HG03039 (cell line): Measurements from ENCODE around the gene IFFO2.

Source experiments
- ATAC-seq: cut with Tn5 transposase; IDR thresholded peaks from one replicate; pipeline ENCODE4 v1.9.1; 2021; ENCODE audit warnings: mild to moderate bottlenecking, moderate library complexity; ENCODE audit not compliant: unreplicated experiment

The IFFO2 gene

DNA sequence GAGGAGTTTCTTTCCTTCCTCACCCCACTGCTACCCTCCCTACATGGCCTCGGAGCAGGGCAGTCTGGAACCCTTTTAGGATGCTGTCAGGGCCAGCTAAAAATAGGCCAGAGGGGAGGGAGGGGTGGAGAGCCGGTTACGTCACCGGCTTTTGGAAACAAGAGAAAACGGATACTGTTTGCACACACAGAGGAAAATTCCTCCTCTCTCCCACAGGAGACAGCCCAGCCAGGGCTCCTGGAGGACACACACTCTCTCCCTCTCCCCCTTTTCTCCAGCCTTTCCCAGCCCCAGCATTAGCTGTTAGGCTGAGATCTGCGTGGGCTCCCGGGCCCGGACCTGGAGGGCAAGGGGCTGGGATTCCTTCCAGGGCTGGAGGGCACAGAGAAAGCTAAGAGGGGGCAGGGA is 34.2 kb downstream of the IFFO2 start:
- no peak for ATAC-seq

DNA sequence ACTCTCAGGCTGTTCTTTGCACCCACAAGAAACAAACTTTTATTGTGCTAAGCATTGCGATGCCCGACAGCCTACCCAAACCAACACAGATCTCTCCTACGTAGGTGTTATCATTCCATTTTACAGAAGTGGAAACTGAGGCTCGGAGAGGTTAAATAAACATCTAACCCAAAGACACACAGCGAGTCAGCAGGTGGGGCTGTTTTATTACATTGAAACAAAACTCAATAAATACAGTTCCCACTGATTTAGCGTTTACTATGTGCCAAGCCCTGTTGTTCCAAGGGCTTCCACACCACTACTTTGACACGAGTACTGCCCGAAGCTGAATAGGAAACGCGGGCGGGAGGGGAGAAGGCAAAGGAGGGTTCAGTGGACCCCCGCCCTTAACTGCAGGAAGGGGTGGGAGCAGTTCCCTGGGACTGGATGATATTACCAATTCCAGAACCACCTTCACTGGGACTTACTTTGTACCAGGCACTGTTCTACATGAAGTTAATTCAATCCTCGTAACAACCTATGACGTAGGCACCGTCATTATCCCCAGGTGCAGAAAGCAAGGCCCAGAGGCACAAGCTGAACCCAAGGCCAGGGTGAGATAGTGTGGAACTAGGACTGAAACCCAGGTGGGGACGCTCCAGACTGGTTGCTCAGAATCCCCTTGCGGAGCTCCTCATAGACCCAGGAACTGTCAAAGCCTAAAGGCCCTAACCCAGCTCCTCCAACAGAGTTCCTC is 34.8 kb downstream of the IFFO2 start:
- no peak for ATAC-seq

DNA sequence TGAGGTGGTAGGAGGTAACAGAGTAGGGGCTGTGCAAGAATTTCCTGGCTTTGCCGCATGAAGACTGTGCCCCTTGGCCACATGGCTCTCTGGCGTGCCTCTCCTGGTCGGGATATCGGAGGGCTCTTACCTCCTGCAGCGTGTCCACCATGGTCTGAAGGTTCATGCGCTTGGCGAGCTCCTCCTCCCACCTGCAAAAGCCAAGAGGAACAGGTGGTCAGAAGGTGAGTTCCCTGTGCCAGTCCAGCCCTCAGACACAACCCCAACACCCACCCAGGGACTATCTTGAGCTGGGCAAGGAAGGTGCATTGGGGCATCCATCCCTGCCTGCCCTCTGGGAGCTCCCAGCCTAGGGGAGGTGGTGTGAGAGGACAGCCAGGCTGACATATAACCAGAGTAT is 35.5 kb downstream of the IFFO2 start:
- ATAC-seq = no peak

DNA sequence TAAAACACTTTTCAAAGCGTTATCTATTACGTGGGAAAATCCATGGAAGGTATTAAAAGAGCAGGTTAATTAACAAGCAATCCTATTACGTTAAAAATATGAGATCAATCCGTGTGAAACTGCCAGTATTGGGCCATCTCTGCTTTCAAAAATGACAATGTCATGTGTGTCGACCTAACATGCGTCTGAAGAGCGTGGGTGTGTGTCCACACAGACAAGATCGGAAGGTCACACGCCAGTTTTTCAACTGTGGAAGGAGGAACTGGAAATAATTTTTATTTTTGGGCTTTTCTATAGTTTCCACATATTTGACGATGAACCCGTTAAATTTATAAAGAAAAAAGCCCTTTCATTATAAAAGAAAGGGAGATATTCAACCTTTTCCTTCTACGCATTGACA is 36.5 kb downstream of the IFFO2 start:
- ATAC-seq = no peak

DNA sequence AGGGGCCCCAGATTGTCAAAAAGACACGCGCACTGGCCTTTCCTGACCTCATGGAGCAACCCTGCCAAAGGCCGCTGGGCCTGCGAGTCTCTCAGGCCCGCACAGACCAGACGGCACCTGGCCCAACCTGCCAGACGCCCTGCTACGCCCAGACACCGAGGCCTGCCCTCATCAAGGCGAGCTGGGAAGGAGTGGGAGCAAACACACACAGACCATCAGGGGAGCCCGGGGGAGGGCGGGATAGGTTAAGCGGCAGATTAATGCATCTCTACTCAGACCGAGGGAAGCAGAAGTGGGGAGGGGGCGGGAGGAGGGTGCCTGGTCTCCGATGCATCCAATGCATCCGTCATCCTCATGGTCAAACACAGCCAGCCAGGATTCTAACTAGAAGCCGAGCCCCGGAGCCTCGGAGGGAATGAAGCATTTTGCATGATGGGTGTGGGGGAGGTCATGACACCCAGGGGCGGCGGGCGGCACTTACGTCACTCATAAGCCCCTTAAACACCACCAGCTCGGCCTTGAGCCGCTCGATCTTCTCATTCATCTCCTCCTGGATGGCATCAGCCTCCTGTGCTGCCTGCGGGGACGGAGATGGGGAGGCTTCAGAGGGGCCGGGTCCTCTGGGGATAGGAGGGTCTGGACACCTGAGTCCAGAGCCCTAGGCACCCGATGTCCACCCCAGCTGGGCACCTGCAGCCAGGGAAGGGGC is 37.1 kb downstream of the IFFO2 start:
- ATAC-seq = no peak

DNA sequence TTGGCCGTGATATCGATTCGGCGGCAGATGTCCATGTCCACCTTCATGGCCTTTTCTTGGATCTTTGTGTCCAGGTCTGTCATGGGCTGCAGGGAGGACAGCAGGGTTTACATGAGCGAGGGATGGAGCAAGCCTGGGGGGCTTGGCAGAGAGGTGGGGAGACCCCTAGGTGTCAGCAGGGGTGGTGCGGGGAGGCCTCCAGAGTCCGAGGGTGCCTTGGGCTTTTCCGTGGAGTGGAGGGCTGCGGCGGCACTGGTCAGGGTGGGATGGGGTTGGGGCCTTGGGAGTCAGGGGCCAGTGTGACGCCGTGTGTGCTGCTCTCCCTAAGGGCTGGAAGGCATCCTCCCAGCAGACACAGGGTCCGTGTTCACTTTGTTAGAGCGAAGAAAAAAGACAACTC is 38.1 kb downstream of the IFFO2 start:
- ATAC-seq = no peak

DNA sequence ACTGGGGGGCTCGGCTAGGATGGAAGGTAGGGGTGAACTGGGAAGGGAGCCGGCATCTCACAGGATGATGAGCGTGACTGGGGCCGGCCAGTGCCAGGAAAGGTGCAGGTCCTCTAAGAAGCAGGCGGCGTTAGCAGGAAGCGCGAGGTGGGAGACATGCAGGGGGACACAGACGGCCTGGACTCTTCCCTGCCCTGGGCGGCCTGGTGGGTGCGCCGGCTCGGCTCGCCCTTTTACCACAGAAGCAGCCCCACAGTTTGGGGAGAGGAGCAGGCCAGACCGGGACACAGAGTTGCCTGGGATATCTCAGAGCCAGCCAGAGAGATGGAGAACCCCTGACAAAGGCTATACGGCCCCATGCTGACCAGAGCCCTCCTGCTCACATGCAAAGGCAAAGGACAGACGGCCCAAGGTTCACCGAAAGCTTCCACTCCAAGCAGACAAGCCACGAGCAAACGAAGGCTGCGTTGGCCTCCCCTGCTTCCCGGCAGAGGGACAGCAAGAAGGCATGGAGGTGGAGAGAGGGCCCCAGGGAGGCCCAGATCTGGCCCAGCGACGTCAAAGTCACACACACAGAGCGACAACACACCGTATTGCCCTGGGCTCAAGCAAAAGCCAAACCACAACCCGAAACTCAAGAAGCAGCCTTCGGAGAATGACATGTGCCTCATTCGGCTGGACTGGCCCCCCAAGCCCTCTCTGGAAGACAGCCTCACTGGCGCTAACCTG is 39.2 kb downstream of the IFFO2 start:
- ATAC-seq = no peak

DNA sequence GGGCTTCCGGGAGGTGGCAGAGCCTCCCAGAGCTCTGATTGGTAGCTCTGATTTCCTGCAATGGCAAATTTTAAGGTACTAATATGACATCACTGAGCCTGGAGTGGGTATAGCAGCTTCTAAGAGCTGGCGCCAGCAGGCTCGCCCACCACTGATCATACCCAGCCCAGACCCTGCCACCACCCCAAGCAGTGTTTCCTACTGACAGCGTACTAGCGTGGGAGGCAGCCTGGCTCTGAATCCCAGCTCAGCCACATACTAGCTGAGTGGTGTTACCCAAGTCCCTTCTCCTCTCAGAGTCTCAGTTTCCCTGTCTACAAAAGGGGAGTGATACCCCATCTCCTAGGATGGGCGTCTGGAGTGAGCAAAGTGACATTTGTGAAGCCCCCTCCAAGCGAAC is 41.1 kb downstream of the IFFO2 start:
- no peak for ATAC-seq

DNA sequence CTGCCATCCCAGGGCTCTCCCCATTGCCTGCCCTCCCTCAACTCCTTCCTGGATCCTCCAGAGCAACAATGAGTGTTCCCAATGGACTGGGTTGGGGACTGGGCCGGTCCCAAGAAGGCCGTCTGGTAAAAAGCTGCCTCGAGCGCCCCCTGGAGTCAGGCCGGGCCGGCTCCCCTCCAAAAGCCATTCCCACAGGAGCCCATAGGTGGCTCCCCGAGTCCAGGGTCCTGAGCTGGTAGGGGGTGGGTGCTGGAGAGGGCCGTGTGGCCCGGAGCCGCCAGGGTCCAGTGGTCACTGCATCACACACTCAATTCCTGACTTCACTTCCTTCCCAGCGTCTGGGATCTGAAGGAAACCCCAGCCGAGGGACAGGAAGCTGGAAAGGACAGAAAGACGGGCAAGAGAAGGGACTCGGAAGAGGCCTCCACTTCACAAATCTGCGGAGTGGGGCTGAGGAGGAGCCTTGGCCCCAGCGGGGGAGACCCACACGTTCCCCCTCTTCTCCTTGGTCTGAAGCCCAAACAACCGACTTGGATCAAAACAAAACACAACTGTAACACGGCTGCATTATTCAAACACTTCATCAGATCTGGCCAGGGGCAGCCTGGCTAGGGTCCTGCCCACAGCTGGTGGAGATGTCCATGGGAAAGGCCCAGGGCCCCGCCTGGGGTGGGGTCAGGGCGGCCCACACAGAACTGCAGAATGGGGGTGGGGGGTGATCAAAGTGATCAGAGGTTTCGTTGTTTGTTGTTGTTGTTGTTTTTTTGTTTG is 43.2 kb downstream of the IFFO2 start:
- ATAC-seq = no peak

DNA sequence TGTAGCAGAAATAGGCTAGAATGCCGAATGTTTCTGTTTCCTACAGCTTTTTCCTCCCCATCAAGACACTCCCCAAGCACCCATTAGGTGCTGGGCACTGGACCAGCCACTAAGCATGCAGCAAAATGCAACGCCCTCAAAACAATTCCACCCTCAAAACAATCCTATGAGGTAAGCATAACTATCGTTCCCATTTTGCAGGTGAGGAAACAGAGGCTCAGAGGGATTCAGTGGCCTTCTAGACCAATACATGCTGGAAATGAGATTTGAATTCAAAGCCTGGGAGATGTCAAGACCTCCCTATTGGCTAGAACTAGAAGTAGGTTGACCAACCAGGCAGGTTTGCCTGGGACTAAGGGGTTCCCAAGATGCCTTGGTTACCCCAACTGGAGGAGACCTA is 43.9 kb downstream of the IFFO2 start:
- no peak for ATAC-seq

DNA sequence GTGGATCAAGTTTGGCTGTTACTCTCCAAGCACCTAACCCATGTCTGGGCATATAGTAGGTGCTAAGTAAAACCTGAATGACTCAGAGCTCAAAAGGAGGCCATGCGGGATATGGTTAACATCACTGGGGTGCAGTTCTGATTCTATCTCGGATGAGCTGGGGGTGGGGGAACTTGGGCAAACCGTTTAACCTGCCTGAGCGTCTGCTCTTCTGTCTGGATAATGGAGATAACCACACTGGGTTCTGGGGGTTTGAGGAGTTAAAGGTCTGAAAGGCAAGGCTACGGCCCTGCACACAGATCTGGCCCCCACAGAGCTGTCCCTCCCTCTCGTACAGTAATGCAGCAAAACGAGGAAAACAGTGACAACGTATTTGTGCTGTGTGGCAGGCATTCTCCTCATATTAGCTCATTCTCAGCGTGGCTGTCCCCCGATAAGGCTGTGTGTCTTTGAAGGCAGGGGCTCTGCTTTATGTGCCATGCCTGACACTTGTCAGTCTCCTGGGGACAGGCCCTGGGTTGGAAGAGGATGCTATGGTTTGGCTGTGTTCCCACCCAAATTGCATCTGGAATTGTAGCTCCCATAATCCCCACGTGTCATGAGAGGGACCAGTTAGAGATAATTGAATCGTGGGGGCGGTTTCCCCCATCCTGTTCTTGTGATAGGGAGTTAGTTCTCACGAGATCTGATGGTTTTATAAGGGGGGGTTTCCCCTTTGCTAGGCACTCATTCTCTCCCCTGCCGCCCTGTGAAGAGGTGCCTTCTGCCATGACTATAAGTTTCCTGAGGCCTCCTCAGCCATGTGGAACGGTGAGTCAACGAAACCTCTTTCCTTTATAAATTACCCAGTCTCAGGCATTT is 47.3 kb downstream of the IFFO2 start:
- no peak for ATAC-seq

DNA sequence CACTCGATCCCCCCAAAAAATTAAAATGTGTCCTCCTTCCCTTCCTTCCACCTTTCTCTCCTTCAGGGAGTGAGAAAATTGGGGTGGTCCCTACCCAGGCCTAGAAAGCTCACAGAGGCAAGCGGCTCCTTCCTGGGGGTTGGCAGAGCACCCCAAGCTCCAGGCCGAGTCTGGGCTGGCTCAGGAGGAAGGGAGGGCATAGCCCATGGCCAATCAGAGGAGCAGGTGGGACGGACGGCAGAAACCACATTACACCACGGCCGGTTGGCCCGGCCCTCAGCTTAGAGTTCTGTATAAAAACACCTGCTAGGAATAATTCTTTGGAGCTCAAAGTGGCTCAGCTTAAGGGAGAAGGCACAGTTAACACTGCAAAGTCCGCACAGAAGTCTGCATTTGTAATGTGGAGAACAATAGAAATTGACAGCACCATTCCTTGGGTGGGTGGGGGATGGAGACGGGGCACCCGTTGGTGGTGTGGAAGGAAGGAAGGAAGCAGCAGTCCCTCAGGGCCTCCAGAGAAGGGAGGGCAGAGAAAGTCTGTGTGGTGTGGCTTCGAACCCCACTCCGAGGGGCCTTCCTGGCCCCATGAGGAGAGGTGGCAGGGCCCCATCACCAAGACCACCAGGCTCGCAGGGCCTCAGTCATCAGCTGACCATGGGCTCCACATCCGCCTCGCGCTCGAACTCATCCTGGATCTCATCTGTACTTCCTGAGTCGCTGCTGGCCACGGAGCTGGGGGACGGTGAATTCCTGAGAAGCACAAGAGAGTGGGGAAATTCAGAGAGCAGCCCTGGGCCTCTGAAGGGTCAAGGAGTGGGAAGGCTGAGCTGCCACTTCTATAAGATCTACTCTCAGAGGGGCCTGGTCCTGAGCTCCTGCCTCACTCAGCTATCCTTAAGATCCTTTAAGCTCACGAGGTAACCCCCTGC is 48.3 kb downstream of the IFFO2 start:
- ATAC-seq = no peak

DNA sequence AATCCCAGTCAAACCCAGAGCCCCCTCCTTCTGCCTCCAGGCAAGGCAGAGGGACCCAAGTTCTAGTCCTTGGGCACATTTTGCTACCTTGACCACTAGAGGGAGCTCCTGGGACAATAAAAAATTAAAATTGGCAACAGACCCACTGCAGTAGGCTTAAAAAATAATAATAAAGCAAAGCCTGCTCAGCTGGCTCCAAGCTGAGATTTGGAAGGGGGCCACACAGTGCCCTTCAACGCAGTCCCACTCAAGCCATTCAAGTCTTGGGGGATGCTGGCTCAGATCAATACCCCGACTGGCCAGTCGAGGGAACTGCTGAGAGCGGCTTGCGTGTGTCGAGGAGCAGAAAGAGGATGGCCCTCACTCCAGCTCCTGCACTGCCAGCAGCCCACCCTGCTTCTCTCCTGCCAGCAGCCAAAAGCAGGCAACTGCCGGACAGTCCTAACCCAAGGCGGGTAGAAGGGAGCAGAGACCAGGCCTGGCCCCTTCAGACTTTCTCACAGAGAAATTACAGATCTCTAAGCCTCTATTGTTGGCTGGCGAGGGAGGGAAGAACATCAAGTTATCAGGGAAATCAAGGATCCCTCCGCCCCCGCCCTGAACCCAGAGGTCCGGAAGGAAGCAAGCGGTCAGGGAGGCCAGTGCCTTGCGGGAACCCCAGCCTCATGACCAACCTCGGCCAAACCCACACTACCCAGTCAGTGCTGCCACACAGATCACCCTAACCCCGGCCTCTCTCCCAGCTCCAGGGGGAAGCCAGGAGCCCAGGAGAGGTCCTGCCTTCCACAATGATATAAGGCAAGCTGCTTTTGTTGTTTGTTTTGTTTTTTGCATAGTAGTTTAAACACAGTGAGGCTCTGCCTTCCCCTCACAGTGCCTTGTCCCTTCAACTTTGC is 49.2 kb downstream of the IFFO2 start:
- no peak for ATAC-seq

DNA sequence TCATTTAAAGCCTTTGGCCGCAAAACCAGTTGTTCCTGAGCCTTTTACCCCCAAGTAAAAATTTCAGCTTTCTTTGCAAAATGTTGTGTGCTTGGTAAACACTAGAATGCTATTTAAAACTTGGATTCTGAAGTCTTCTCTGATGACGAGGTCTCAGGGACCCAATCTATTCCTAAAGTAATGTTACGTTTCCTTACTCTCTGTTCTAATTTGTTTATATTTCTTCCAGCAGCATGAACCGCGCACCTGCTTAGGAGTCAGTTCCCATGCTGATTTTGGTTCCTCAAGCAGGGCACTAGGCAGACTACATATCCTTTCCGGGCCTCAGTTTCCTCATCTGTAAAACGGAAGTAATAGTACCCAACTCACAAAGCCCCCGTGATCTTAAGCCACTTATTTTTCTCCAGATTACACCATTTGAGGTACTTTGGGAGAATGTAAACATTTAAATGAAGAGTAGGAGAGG is 53.2 kb downstream of the IFFO2 start:
- no peak for ATAC-seq

DNA sequence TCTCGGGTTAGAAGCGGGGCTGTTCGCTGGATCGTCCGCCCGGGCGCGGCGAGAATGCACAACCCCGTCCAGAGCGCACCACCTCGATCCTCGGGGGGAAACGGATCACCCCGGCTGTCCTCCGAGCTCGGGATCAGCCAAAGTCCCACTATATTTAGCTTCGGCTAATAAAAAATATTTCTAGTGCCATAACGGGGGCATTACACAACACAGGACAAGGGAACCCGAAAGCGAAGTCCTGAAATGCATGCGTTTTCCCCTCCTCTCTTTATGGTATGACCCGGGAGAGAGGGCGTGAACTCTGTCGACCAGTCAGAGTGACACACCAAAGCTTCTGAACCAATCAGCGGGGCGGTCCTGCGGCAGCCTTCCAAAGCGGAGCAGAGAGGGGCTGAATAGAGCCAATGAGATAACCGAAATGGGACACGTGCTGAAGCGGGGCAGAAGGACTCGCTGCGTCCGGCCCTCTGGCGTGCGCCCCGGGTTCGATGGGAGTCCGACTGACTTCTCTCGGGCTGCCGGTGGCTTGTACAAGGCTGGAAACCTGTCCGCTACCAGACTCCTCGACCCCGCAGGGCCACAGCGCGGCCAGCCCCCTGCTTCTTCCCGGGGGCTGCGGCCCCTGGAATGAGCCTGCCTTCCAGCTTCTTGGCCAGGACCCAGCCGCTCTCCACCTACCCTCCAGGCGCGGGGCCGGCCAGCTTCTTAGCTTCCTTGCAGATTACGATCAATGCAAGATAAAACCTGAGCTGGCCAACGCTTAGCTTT is 53.8 kb downstream of the IFFO2 start, which contains the start of gene ALDH4A1:
Gene ALDH4A1, minus strand, starts transcription at position 33 of the 768 bp plus-strand sequence. Its CDS starts 32 bp downstream, at position 1.
- ATAC-seq = peak; percentile 86

DNA sequence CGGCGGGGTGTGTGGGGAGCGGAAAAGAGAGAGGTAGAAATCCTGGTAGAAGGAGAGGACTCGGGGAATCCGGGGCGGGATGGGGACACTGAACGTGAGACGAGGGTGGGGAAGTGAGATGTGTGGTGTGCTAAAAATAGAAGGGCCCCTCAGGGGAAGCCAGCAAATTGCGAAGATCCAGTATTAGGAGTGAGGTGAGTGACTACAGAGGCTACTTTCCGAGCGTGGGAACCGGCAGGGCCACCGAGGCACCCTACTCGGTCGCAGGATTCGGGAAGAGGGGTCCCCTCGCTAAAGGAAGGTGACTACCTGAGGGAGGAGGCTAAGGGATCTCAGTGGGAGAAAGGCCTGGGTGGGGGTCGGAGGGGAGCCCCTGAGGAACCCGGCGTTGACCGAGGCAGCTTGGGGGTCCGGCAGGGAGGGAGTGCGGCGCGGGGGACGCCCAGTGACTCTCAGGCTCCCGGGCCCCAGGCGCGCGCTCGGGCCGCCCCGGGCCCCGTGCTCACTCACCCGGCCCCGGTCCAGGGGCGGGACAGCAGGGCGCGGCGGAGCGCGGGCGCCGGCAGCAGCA is 54.4 kb downstream of the IFFO2 start:
- ATAC-seq = no peak
